Activated gamma-delta T cell (primary cell): Measurements from ENCODE around the gene TYW1.
"Not testable (repeated sequence)": the region's sequence is repeated elsewhere in the genome, so short reads cannot be mapped to it uniquely, and the experiment has no call there.

Experiments
- DNase-seq: peaks from one replicate; lab custom pipeline; 2025; lab: John Stamatoyannopoulos, UW
- total RNA-seq, 2 donors: gene quantifications; one replicate each; lab custom pipeline; 2026; lab: John Stamatoyannopoulos, UW

Gene TYW1
- 43.7 to 50.4 reads per million in 2 donors for total RNA-seq

GRCh38 chr7:66996444-66997191 is at the start of gene TYW1:
TSS of gene TYW1 (plus strand) at chr7:66996833. CDS start at chr7:66996979, 146 bp downstream.
- peak; percentile 73 for DNase-seq

- no peak for DNase-seq
These were observed 48.0 kb upstream of the TYW1 start for GRCh38 chr7:66948480-66949109.

GRCh38 chr7:66950311-66950710 is 46.3 kb upstream of the TYW1 start:
- no peak for DNase-seq

GRCh38 chr7:66950763-66951162 is 45.9 kb upstream of the TYW1 start:
- DNase-seq: no peak

GRCh38 chr7:66952343-66953043 is 44.1 kb upstream of the TYW1 start:
- no peak for DNase-seq

- DNase-seq: no peak
These were observed 43.6 kb upstream of the TYW1 start for GRCh38 chr7:66953044-66953427.

GRCh38 chr7:66957595-66958290 is 38.9 kb upstream of the TYW1 start:
- no peak for DNase-seq

GRCh38 chr7:66958538-66959350 is 37.9 kb upstream of the TYW1 start:
- DNase-seq: no peak

GRCh38 chr7:66960192-66960591 is 36.4 kb upstream of the TYW1 start:
- DNase-seq: no peak

- DNase-seq: no peak
These were observed 35.5 kb upstream of the TYW1 start for GRCh38 chr7:66961096-66961495.

GRCh38 chr7:66964411-66964810 is 32.2 kb upstream of the TYW1 start:
- DNase-seq: no peak

GRCh38 chr7:66967029-66967428 is 29.6 kb upstream of the TYW1 start:
- DNase-seq: no peak

- not testable (repeated sequence) for DNase-seq
These were observed 27.6 kb upstream of the TYW1 start for GRCh38 chr7:66969001-66969400.

GRCh38 chr7:66970310-66970709 is 26.3 kb upstream of the TYW1 start:
- no peak for DNase-seq

GRCh38 chr7:66974986-66975590 is 21.5 kb upstream of the TYW1 start:
- DNase-seq: no peak

GRCh38 chr7:66978312-66978711 is 18.3 kb upstream of the TYW1 start:
- not testable (repeated sequence) for DNase-seq

GRCh38 chr7:66979013-66979412 is 17.6 kb upstream of the TYW1 start:
- DNase-seq: not testable (repeated sequence)

GRCh38 chr7:66980336-66980735 is 16.3 kb upstream of the TYW1 start:
- DNase-seq: not testable (repeated sequence)

GRCh38 chr7:66989552-66989951 is 7.1 kb upstream of the TYW1 start:
- DNase-seq: not testable (repeated sequence)

- DNase-seq: not testable (repeated sequence)
These were observed 2.6 kb upstream of the TYW1 start for GRCh38 chr7:66994051-66994450.

- not testable (repeated sequence) for DNase-seq
These were observed 2.0 kb upstream of the TYW1 start for GRCh38 chr7:66994691-66995049.
